ENCODE measurements around the gene PALM2AKAP2. TPM values are rescaled to one million over a fixed set of nuclear protein-coding genes. Genes with fewer than 3 reads are reported as not detected.

The PALM2AKAP2 gene
- total RNA-seq, 2 donors from 2014 or later: 0.49 to 1.1 TPM

- H3K36me3 Mint-ChIP-seq (ENCODE audit: low read depth): no peaks in the 10 kb centered on the region
Observed at GRCh38 chr9:109755040-109755439, 25.0 kb upstream of the PALM2AKAP2 start.

DNA sequence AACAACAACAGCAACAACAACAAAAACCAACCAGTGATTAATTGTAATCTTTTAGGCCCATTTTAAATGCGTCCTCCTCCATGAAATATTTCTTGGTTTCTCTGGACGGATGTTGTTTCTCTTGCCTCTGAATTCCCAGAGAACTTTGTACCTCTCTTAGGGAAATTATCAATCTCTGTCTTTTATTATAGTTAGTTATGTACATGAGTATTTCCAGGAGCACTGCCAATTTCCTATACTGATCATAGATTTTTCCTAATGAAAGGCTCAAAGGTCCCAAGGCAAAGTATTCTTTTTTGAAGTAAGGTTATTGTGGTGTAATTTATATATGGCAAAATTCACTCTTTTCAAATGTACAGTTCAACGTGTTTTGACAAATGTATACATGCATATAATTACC is 20.4 kb upstream of the PALM2AKAP2 start:
- H3K9me3 ChIP-seq (ENCODE audit: control insufficient read depth, low read length): no peaks in the 10 kb centered on the region
- no peak for TF ChIP-seq CTCF (conservative IDR thresholded peaks at IDR 0.05)
- WGBS, 2 experiments (ENCODE audit: insufficient coverage in 1 of 2, insufficient read length in 1 of 2): 84 to 90% methylated on average over 3 of the region's 3 CpGs
- Mint-ChIP-seq H3K27me3 (ENCODE audit: insufficient read depth) (peaks cover 50% of the 10 kb centered on the region), H3K4me3 (no peak overlapping the region), H3K36me3 (ENCODE audit: low read depth) (no peaks in the 10 kb centered on the region), H3K4me1 (peaks cover 3% of the 10 kb centered on the region), H3K9me3 (no peaks in the 10 kb centered on the region), H3K27ac (no peak overlapping the region)
- H3K4me3 ChIP-seq (ENCODE audit: low read length): no peak overlapping the region
- DNase-seq: no peak
- H3K9ac ChIP-seq (ENCODE audit: extremely low read depth, low read length, poor library complexity, severe bottlenecking): no peak overlapping the region
- H3K36me3 ChIP-seq (ENCODE audit: control insufficient read depth, insufficient read depth, low read length): no peaks in the 10 kb centered on the region
- peaks cover 4% of the 10 kb centered on the region for H3K4me1 ChIP-seq (ENCODE audit: control insufficient read depth, insufficient read depth, low read length)
- H3K27ac ChIP-seq (ENCODE audit: low read depth, low read length): no peak overlapping the region
- peaks cover 13% of the 10 kb centered on the region for H3K27me3 ChIP-seq (ENCODE audit: control insufficient read depth, insufficient read depth, low read length, poor library complexity, severe bottlenecking)

More at GRCh38 chr9:109755040-109755439, 25.0 kb upstream of the PALM2AKAP2 start:
- Histone ChIP-seq H3K9me3 (ENCODE audit: control insufficient read depth, low read length) (no peaks in the 10 kb centered on the region), H3K36me3 (ENCODE audit: control insufficient read depth, insufficient read depth, low read length) (no peaks in the 10 kb centered on the region), H3K4me3 (ENCODE audit: low read length) (no peak overlapping the region), H3K27ac (ENCODE audit: low read depth, low read length) (no peak overlapping the region), H3K27me3 (ENCODE audit: control insufficient read depth, insufficient read depth, low read length, poor library complexity, severe bottlenecking) (peaks cover 13% of the 10 kb centered on the region), H3K4me1 (ENCODE audit: control insufficient read depth, insufficient read depth, low read length) (no peaks in the 10 kb centered on the region), H3K9ac (ENCODE audit: extremely low read depth, low read length, poor library complexity, severe bottlenecking) (no peak overlapping the region)
- no peak for DNase-seq
- no peak overlapping the region for H3K27ac Mint-ChIP-seq
- peaks cover 6% of the 10 kb centered on the region for H3K4me1 Mint-ChIP-seq
- TF ChIP-seq CTCF (conservative IDR thresholded peaks at IDR 0.05): no peak
- WGBS, 2 experiments (ENCODE audit: insufficient coverage in 1 of 2, insufficient read length in 1 of 2): 91 to 94% methylated on average over 2 of the region's 2 CpGs
- H3K4me3 Mint-ChIP-seq: no peak overlapping the region
- no peaks in the 10 kb centered on the region for H3K9me3 Mint-ChIP-seq
- peaks cover 40% of the 10 kb centered on the region for H3K27me3 Mint-ChIP-seq (ENCODE audit: insufficient read depth)

DNA sequence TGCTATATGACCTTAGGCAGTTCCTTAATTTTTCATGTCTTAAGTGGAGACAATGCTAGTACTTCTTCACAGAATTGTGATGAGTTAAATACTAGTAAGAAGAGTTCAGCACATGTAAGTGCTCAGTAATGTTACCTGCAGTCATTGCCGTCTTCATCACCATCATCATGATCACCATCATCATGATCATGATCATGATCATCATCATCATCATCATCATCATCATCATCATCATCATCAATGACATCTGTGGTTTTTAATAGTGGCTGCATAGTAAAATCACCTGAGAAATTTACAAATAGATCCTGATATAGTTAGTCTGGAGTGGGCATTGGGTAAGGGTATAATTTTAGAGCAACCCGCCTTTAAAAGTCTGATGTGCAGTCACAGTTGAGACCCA is 14.7 kb upstream of the PALM2AKAP2 start:
- Histone ChIP-seq H3K9ac (ENCODE audit: extremely low read depth, low read length, poor library complexity, severe bottlenecking) (no peak overlapping the region), H3K9me3 (ENCODE audit: control insufficient read depth, low read length) (no peaks in the 10 kb centered on the region), H3K27me3 (ENCODE audit: control insufficient read depth, insufficient read depth, low read length, poor library complexity, severe bottlenecking) (peaks cover 4% of the 10 kb centered on the region), H3K4me1 (ENCODE audit: control insufficient read depth, insufficient read depth, low read length) (peaks cover 4% of the 10 kb centered on the region), H3K4me3 (ENCODE audit: low read length) (no peak overlapping the region), H3K36me3 (ENCODE audit: control insufficient read depth, insufficient read depth, low read length) (no peaks in the 10 kb centered on the region), H3K27ac (ENCODE audit: low read depth, low read length) (no peak overlapping the region)
- Mint-ChIP-seq H3K27ac (no peak overlapping the region), H3K4me3 (no peak overlapping the region), H3K36me3 (ENCODE audit: low read depth) (no peaks in the 10 kb centered on the region), H3K27me3 (ENCODE audit: insufficient read depth) (peaks cover 68% of the 10 kb centered on the region), H3K4me1 (peaks cover 13% of the 10 kb centered on the region), H3K9me3 (no peaks in the 10 kb centered on the region)
- 91 to 93% methylated on average over 2 of the region's 2 CpGs for WGBS, 2 experiments (ENCODE audit: insufficient coverage in 1 of 2, insufficient read length in 1 of 2)
- DNase-seq: no peak
- no peak for TF ChIP-seq CTCF (conservative IDR thresholded peaks at IDR 0.05)

Measured in endodermal cell (in vitro differentiated cells).